Peyer's patch (tissue), 4 donors: ENCODE data around the gene C19orf12. TPM values are rescaled to one million over a fixed set of nuclear protein-coding genes. Genes with fewer than 3 reads are reported as not detected.

Experiments used
- DNase-seq, 3 donors: peaks; one replicate each; pipeline ENCODE4 v3.0.0-alpha.2; 2017 to 2019
- H3K27ac ChIP-seq, 4 donors: fragments of 200-600 bp; sonication (generic); one replicate each; pipeline ENCODE4 v1.5.1; 2016 to 2019
- H3K27me3 ChIP-seq, 2 donors: fragments of 200-600 bp; sonication (generic); one replicate each; pipeline ENCODE4 v1.5.1; 2019
- H3K36me3 ChIP-seq, 3 donors: fragments of 200-600 bp; sonication (generic); one replicate each; pipeline ENCODE4 v1.5.1; 2016 to 2019
- H3K4me1 ChIP-seq, 4 donors: fragments of 200-600 bp; sonication (generic); one replicate each; pipeline ENCODE4 v1.5.1; 2016 to 2019
- H3K4me3 ChIP-seq, 4 donors: fragments of 200-600 bp; sonication (generic); 1 replicate in 3 of 4; 2 replicates in 1 of 4; pipeline ENCODE4 v1.5.1; 2016 to 2019; ENCODE audit warnings: mild to moderate bottlenecking in 1 of 4
- H3K9me3 ChIP-seq, 4 donors: fragments of 200-600 bp; sonication (generic); one replicate each; pipeline ENCODE4 v1.5.1; 2016 to 2019; ENCODE audit warnings: mild to moderate bottlenecking in 1 of 4
- POLR2A ChIP-seq, 2 donors: fragments of 450-650 bp; IDR thresholded peaks; one replicate each; pipeline ENCODE4 v1.5.1; 2017; ENCODE audit warnings: antibody characterized with exemption in 2 of 2, mild to moderate bottlenecking in 2 of 2, moderate library complexity in 2 of 2
- total RNA-seq, 4 donors: library from RNA; depleted of rRNA; stranded (reverse); fragments of >200 nt; gene quantifications; one replicate each; pipeline ENCODE4 v1.1.0, GENCODE V29; 2016
- TF ChIP-seq, protein P1 (sequence below), 6 experiments: fragments of 450-650 bp in 4 of 6; fragments of 200-600 bp in 2 of 6; sonication (generic) in 1 of 6; IDR thresholded peaks; one replicate each; pipeline ENCODE4 v1.5.1; 2017 to 2019; ENCODE audit warnings: antibody characterized with exemption in 6 of 6, mild to moderate bottlenecking in 3 of 6, moderate library complexity in 1 of 6

The C19orf12 gene
- total RNA-seq, 4 donors from 2014 or later: 18.2 to 49.1 (median 28.2) TPM

DNA sequence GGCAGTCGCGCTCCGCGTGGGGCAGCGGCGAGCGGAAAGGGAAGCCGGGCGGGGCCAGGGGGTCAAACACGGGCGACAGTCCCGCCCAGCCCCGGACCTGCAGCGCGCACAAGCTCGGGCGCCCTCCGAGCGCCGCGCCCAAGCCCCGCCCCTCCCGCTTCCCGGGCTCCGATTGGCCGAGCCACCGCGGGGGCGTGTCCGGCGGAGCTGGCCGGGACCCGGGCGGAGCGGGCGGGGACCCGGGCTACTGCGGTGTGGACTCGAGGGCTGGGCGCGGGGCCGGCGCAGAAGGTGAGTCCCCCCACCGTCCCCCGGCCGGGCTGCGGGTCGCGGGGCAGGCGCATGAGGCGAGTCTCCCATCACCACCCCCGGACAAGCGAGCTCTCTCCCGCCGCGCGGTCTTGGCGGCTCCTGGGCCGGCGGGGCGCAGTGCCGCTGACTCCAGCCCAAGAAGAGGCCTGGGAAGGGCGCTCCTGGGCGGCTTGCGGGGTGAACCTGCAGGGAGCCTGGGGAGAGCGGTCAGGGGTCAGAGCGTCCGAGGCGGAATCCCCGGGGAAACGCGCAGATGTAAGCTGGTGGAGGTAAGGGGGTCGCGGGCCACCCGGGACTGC is 49.7 kb downstream of the C19orf12 start, which contains the start of gene PLEKHF1:
Gene PLEKHF1, plus strand, starts transcription at position 247 of the 611 bp plus-strand sequence. CDS start 8,379 bp downstream, outside the sequence.
- Histone ChIP-seq H3K9me3 (no peaks in the 10 kb centered on the region), H3K27me3 (no peaks in the 10 kb centered on the region), H3K36me3 (no peaks in the 10 kb centered on the region), H3K4me3 (peak within 1 kb of the TSS; percentile 70 to 95 (median 80)), H3K27ac (peak within 1 kb of the TSS; percentile 76 to 92 (median 89)), H3K4me1 (peaks cover 0 to 38% (median 18%) of the 10 kb centered on the region in 4 donors)
- TF ChIP-seq POLR2A (IDR thresholded peaks at IDR 0.05): no peak
- DNase-seq: peak; percentile 94 to 96 (median 94)

DNA sequence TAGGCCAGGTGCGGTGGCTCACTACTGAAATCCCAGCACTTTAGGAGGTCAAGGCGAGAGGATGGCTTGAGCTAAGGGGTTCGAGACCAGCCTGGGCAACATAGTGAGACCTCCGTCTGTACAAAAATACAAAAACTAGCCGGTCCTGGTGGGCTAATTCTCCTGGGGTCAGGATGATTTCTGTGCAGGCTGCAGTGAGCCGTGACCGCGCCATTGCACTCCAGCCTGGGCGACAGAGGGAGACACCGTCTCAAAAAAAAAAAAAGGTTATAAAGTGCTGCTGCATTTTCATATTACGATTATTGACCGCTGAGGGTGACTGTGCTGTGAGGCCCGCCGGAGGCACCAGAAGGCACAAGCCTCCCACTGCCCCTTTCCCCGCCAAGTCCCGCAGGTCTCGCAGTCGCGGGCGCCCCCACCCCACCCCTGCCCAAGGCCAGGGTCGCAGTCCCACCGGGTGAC is 50.3 kb downstream of the C19orf12 start:
- H3K36me3 ChIP-seq: no peaks in the 10 kb centered on the region
- no peak for DNase-seq
- H3K27me3 ChIP-seq: no peaks in the 10 kb centered on the region
- no peak for TF ChIP-seq POLR2A (IDR thresholded peaks at IDR 0.05)
- TF ChIP-seq, protein P1, sequence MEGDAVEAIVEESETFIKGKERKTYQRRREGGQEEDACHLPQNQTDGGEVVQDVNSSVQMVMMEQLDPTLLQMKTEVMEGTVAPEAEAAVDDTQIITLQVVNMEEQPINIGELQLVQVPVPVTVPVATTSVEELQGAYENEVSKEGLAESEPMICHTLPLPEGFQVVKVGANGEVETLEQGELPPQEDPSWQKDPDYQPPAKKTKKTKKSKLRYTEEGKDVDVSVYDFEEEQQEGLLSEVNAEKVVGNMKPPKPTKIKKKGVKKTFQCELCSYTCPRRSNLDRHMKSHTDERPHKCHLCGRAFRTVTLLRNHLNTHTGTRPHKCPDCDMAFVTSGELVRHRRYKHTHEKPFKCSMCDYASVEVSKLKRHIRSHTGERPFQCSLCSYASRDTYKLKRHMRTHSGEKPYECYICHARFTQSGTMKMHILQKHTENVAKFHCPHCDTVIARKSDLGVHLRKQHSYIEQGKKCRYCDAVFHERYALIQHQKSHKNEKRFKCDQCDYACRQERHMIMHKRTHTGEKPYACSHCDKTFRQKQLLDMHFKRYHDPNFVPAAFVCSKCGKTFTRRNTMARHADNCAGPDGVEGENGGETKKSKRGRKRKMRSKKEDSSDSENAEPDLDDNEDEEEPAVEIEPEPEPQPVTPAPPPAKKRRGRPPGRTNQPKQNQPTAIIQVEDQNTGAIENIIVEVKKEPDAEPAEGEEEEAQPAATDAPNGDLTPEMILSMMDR (IDR thresholded peaks at IDR 0.05): peak in 4 of 6 experiments; percentile 15 to 51 (median 27)
- H3K9me3 ChIP-seq: no peaks in the 10 kb centered on the region
- peak overlapping the region; percentile 76 to 92 (median 89) for H3K27ac ChIP-seq
- peaks cover 0 to 38% (median 18%) of the 10 kb centered on the region in 4 donors for H3K4me1 ChIP-seq
- peak overlapping the region; percentile 70 to 95 (median 80) for H3K4me3 ChIP-seq

DNA sequence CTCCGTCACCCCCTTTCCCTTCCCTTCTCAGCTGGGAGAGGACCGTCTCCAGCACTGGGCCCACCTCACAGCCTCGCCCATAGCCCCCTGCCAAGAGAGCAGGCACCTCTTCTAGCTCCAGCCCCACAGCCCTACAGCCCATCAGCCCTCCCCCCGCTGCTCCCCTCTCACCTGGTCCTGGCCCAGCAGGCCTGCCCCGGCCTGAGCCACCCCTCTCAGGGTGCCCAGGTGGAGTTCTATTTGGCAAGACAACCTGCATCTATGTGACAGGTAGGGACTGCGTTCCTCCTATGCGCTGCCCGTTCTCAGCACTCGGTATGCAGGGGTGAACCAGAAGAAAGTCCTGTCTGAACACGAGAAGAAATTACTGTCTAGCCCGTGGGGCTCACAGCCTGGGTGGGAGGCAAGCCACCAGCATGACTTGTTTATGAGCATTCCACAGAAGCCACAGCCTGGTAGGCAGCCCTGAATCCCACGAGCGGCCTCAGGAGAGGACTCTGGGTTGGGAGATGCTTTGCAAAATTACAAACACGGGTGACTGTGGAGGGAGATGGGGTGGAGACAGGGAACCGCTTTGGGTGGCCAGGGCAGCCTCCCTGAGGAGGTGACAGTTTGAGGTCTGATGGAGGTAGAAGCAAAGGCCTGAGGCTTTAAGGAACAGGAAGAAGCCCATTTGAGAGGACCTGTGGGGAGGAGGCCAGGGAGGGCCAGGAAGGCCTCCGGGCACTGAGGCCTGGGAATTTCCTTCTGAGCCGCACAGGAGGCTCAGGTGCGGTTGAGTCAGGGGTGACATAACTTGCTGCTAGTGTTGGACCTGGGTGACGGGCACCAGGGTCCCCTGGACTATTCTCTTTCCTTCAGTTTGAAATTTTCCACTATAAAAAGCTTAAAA is 51.0 kb downstream of the C19orf12 start:
- H3K4me1 ChIP-seq: peaks cover 0 to 38% (median 18%) of the 10 kb centered on the region in 4 donors
- TF ChIP-seq, protein P1 (IDR thresholded peaks at IDR 0.05): no peak
- TF ChIP-seq POLR2A (IDR thresholded peaks at IDR 0.05): no peak
- H3K27ac ChIP-seq: peak overlapping the region in 3 of 4 donors; percentile 70 to 92 (median 87)
- peak overlapping the region in 1 of 4 donors; percentile 95 for H3K4me3 ChIP-seq
- no peaks in the 10 kb centered on the region for H3K36me3 ChIP-seq
- H3K27me3 ChIP-seq: no peaks in the 10 kb centered on the region
- no peaks in the 10 kb centered on the region for H3K9me3 ChIP-seq
- DNase-seq: peak in 1 of 3 donors; percentile 44

DNA sequence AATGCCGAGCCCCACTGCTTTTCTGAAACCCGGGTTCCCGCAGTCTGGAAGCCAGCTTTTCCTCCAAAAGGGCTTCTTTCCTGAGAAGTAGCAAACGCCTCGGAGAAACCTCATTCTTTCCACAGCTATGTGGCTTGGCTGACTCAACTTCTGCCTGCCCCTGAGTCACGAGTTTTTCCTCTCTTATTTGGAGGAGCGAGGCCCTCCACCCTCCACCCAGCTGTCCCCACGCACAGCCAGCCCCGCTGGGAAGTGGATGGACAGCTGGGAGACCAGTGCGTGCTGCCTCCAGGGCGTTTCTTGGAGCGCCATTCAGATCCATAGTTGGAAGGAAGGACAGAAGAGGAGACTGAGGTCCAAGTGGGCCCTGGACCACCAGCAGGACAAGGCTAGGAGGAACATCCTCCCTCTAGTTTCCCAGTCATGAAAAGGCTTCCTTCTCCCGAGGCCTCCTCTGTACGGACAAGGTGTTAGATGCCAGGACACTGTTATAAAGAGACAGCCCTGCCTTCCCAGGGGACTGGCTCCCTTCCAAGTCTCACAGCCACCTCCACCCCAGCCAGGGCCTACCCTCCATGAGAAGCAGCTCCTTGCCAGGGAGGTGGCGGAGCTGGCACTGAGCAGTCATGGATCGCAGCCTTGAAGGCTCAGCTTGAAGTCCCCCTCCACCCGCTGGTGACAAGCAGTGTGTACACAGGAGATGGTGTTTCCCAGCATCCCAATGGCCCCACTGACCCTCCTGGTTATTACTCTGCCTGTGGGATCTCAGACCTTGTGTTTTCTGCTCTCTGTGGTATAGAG is 52.3 kb downstream of the C19orf12 start:
- H3K4me1 ChIP-seq: peaks cover 0 to 35% (median 10%) of the 10 kb centered on the region in 4 donors
- no peaks in the 10 kb centered on the region for H3K9me3 ChIP-seq
- H3K4me3 ChIP-seq: no peak overlapping the region
- peak in 1 of 3 donors; percentile 68 for DNase-seq
- TF ChIP-seq POLR2A (IDR thresholded peaks at IDR 0.05): no peak
- TF ChIP-seq, protein P1 (IDR thresholded peaks at IDR 0.05): no peak
- peak overlapping the region; percentile 32 to 87 (median 62) for H3K27ac ChIP-seq
- no peaks in the 10 kb centered on the region for H3K27me3 ChIP-seq
- no peaks in the 10 kb centered on the region for H3K36me3 ChIP-seq

DNA sequence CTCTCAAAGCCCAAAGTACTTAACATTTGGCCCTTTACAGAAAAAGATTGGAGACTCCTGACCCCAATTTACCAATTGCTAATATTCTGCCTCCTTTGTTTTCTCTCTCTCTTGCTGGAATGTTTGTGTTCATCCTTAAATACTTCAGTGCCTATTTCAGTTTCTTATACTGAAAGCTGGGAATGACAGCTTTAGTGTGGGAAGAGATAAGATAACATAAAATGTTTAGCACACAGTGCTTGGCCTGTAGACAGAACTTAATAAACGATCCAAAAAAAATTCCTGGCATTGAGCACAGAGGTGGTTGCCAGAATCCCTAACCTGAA is 52.8 kb downstream of the C19orf12 start:
- Histone ChIP-seq H3K27me3 (no peaks in the 10 kb centered on the region), H3K9me3 (no peaks in the 10 kb centered on the region), H3K27ac (peak overlapping the region; percentile 32 to 87 (median 62)), H3K36me3 (no peaks in the 10 kb centered on the region), H3K4me1 (peaks cover 0 to 29% (median 5%) of the 10 kb centered on the region in 4 donors), H3K4me3 (no peak overlapping the region)
- no peak for DNase-seq
- TF ChIP-seq, protein P1 (IDR thresholded peaks at IDR 0.05): no peak
- TF ChIP-seq POLR2A (IDR thresholded peaks at IDR 0.05): no peak
